ENCODE results near the gene ELP5. TPM values are rescaled to one million over a fixed set of nuclear protein-coding genes. Genes with fewer than 3 reads are reported as not detected.

Gene ELP5
- total and polyA plus RNA-seq, 2 of the 4 experiments (the other 2 are of a cell fraction): 39.3 to 46.6 TPM

- Histone ChIP-seq H3K79me1 (ENCODE audit: low read depth in 1 of 2, low read length in 2 of 2) (peaks cover 19 to 69% of the 10 kb centered on the region in 2 experiments), H3K4ac (ENCODE audit: low read depth, low read length) (peak overlapping the region; percentile 89), H2AFZ (replicated peaks; ENCODE audit: low read length, poor library complexity) (peak overlapping the region; percentile 54), H3K36me3 (ENCODE audit: control insufficient read depth, insufficient read depth, low read length) (peaks cover 36% of the 10 kb centered on the region), H3K56ac (ENCODE audit: extremely low read depth, insufficient read depth, low read length) (peak overlapping the region; percentile 85), H4K91ac (ENCODE audit: insufficient read depth, low read depth, low read length) (peak overlapping the region; percentile 75), H3K14ac (replicated peaks; ENCODE audit: low read depth, low read length) (peak overlapping the region; percentile 95), H3K4me3 (ENCODE audit: insufficient read depth, low read depth, low read length) (peak overlapping the region; percentile 98), H2AK9ac (replicated peaks; ENCODE audit: low read depth, low read length, poor library complexity) (peak overlapping the region; percentile 100), H3K9ac (ENCODE audit: low read depth, low read length) (peak overlapping the region; percentile 97), H2AK5ac (ENCODE audit: low read depth, low read length) (peak overlapping the region; percentile 84), H3K23ac (ENCODE audit: low read depth, low read length) (peak overlapping the region; percentile 94), H2BK20ac (ENCODE audit: low read depth, low read length) (no peak overlapping the region), H3K9me3 (ENCODE audit: control insufficient read depth, insufficient read depth, low read length) (no peaks in the 10 kb centered on the region), H4K20me1 (ENCODE audit: insufficient read depth, low read length) (peaks cover 35% of the 10 kb centered on the region), H3K27ac (ENCODE audit: insufficient read depth, low read length) (peak overlapping the region; percentile 97), H3K4me2 (ENCODE audit: low read depth, low read length) (peak overlapping the region; percentile 22; the same call in 1 of the 2 replicates), H3K27me3 (ENCODE audit: control insufficient read depth, insufficient read depth, low read length) (no peaks in the 10 kb centered on the region), H2BK120ac (ENCODE audit: low read depth, low read length) (peak overlapping the region; percentile 50; the same call in 1 of the 2 replicates), H3K9me1 (ENCODE audit: insufficient read depth, low read length) (peaks cover 2% of the 10 kb centered on the region; the same call in 1 of the 2 replicates), H3K18ac (ENCODE audit: low read depth, low read length) (peak overlapping the region; percentile 51), H4K8ac (ENCODE audit: low read depth in 2 of 2, low read length in 2 of 2) (peak overlapping the region; percentile 60 to 73; a peak in 3 of 4 replicates), H2BK5ac (ENCODE audit: low read depth, low read length, poor library complexity, severe bottlenecking) (peak overlapping the region; percentile 91), H4K5ac (ENCODE audit: low read depth, low read length) (peak overlapping the region; percentile 55), H3K4me1 (ENCODE audit: control insufficient read depth, insufficient read depth, low read length) (peaks cover 14% of the 10 kb centered on the region), H2BK15ac (ENCODE audit: low read depth, low read length) (no peak overlapping the region)
- ATAC-seq (ENCODE audit: low read depth) (no peak), DNase-seq (no peak)
- in situ Hi-C loops (cut with MboI; ENCODE audit: low sequenced_read_pairs): loop anchor here (25.0 kb wide), 1 partner anchor 924 kb away; the partner anchor contains the start of genes PER1 and VAMP2
- intact Hi-C loops (cut with micrococcal nuclease): loop anchor here (5.0 kb wide), 1 partner anchor 59 kb away; no protein-coding TSS in a partner anchor
- POLR2A ChIA-PET (ENCODE audit: unreplicated experiment): no interaction called here
- WGBS, 2 experiments (ENCODE audit: extremely low coverage in 2 of 2, insufficient read length in 1 of 2): 0% methylated on average over 14 of the region's 39 CpGs; no CpG with 5 or more reads in 1 of the 2 experiments
- dilution Hi-C loops (cut with HindIII; ENCODE audit: low sequenced_read_pairs, unreplicated experiment): no loop called here
- BruUV-seq (replicated peaks): no TSS peak
- CTCF ChIA-PET: no interaction called here
- TF ChIP-seq BHLHE40 (IDR thresholded peaks at IDR 0.05; ENCODE audit: low read depth, low read length) (no peak), NFE2L2 (IDR thresholded peaks at IDR 0.05; ENCODE audit: low read depth, low read length) (no peak), SMC3 (IDR thresholded peaks at IDR 0.05; ENCODE audit: low read depth, low read length) (no peak), CHD1 (IDR thresholded peaks at IDR 0.05; ENCODE audit: low read depth, low read length) (no peak), ELK1 (IDR thresholded peaks at IDR 0.05; ENCODE audit: borderline replicate concordance, low read depth, low read length) (no peak), RFX5 (IDR thresholded peaks at IDR 0.05; ENCODE audit: low read depth, low read length) (no peak), RAD21 (IDR thresholded peaks at IDR 0.05; ENCODE audit: low read length) (no peak), USF2 (IDR thresholded peaks at IDR 0.05; ENCODE audit: low read depth, low read length) (no peak), MAZ (IDR thresholded peaks at IDR 0.05; ENCODE audit: borderline replicate concordance, low read depth, low read length) (no peak), MAFK (IDR thresholded peaks at IDR 0.05; ENCODE audit: low read depth, low read length) (no peak), MXI1 (IDR thresholded peaks at IDR 0.05; ENCODE audit: borderline replicate concordance, low read depth, low read length) (no peak), RCOR1 (IDR thresholded peaks at IDR 0.05; ENCODE audit: insufficient replicate concordance, low read length) (no peak), CEBPB (IDR thresholded peaks at IDR 0.05; ENCODE audit: low read depth, low read length) (no peak), POLR2A (IDR thresholded peaks at IDR 0.05; ENCODE audit: low read depth, low read length) (no peak), FOS (IDR thresholded peaks at IDR 0.05; ENCODE audit: low read depth, low read length) (no peak)
Observed at GRCh38 chr17:7238420-7239090, 13.5 kb upstream of the ELP5 start.
